ENCODE results near the gene SLC7A11.

DNA sequence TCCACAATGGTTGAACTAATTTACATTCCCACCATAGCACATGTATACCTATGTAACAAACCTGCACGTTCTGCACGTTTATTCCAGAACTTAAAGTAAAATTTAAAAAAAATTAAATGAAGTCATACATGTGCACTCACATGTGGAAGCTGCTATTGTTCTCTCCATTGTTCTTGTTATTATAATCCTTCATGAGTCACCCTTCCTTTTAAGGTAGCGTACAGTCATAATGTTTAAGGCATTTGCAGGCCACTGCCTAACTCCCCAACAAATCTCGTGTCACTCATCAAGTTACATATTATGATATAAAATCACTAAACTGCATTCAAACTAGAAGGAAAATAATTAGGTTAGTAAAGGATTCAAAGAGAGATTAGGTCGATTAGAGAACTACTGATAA is 63.6 kb downstream of the SLC7A11 start:
- TF ChIP-seq CTCF (IDR thresholded peaks at IDR 0.05; ENCODE audit: poor library complexity, severe bottlenecking) (no peak), EP300 (conservative IDR thresholded peaks at IDR 0.05; ENCODE audit: poor library complexity, severe bottlenecking) (no peak)
